Neuronal stem cell (in vitro differentiated cells): Measurements from ENCODE around the gene CNTNAP2.

Experiments
- DNase-seq: peaks from one replicate; pipeline ENCODE4 v3.0.0-alpha.2; 2013; ENCODE audit warnings: low spot score
- H2AFZ ChIP-seq: one replicate; pipeline ENCODE4 v1.6.1; 2013; ENCODE audit warnings: mild to moderate bottlenecking, low read length, inconsistent platforms
- H2AK5ac ChIP-seq: 2 replicates; pipeline ENCODE4 v1.6.1; 2013; ENCODE audit warnings: low read depth, mild to moderate bottlenecking, inconsistent platforms, low read length, moderate library complexity, mixed read lengths
- H2BK120ac ChIP-seq: 2 replicates; pipeline ENCODE4 v1.6.1; 2013; ENCODE audit warnings: low read depth, mild to moderate bottlenecking, inconsistent platforms, low read length, moderate library complexity, mixed read lengths
- H2BK12ac ChIP-seq: one replicate; pipeline ENCODE4 v1.6.1; 2013; ENCODE audit warnings: low read length, inconsistent platforms
- H2BK15ac ChIP-seq: 2 replicates; pipeline ENCODE4 v1.6.1; 2013; ENCODE audit warnings: mild to moderate bottlenecking, low read length, inconsistent platforms, mixed read lengths
- H2BK5ac ChIP-seq: one replicate; pipeline ENCODE4 v1.6.1; 2013; ENCODE audit warnings: inconsistent platforms, mild to moderate bottlenecking, low read length, moderate library complexity
- H3K14ac ChIP-seq: one replicate; pipeline ENCODE4 v1.6.1; 2013; ENCODE audit warnings: low read length, inconsistent platforms
- H3K18ac ChIP-seq: 2 replicates; pipeline ENCODE4 v1.6.1; 2013; ENCODE audit warnings: low read length, inconsistent platforms
- H3K23ac ChIP-seq: 2 replicates; pipeline ENCODE4 v1.6.1; 2013; ENCODE audit warnings: low read depth, mild to moderate bottlenecking, mixed read lengths, low read length, inconsistent platforms; ENCODE audit not compliant: poor library complexity
- H3K27ac ChIP-seq: replicated peaks from 3 replicates; pipeline ENCODE4 v1.5.1; 2013; ENCODE audit warnings: low read length, inconsistent platforms
- H3K27me3 ChIP-seq, 3 experiments: 2 replicates each; pipeline ENCODE4 v1.6.1; 2013; ENCODE audit warnings: low read length in 3 of 3, mild to moderate bottlenecking in 2 of 3, inconsistent platforms in 1 of 3, low read depth in 1 of 3, mixed read lengths in 1 of 3, moderate library complexity in 1 of 3; ENCODE audit not compliant: control insufficient read depth in 3 of 3, insufficient read depth in 3 of 3
- H3K36me3 ChIP-seq, 2 donors: replicated peaks in 1 of 2; 2 replicates each; pipeline ENCODE4 v1.6.1; 2013; ENCODE audit warnings: low read length in 2 of 2; ENCODE audit not compliant: control insufficient read depth in 2 of 2, insufficient read depth in 2 of 2
- H3K4ac ChIP-seq: 2 replicates; pipeline ENCODE4 v1.6.1; 2013; ENCODE audit warnings: inconsistent platforms, mild to moderate bottlenecking, low read length, moderate library complexity
- H3K4me1 ChIP-seq, 2 donors: 1 replicate in 1 of 2; 2 replicates in 1 of 2; pipeline ENCODE4 v1.6.1; 2013; ENCODE audit warnings: low read length in 2 of 2, low read depth in 1 of 2; ENCODE audit not compliant: control insufficient read depth in 2 of 2, insufficient read depth in 1 of 2
- H3K4me2 ChIP-seq: one replicate; pipeline ENCODE4 v1.6.1; 2013; ENCODE audit warnings: mild to moderate bottlenecking, low read length, inconsistent platforms; ENCODE audit not compliant: insufficient read depth, poor library complexity, severe bottlenecking
- H3K4me3 ChIP-seq, 2 donors: 2 replicates each; pipeline ENCODE4 v1.5.1; 2013; ENCODE audit warnings: low read length in 2 of 2, mild to moderate bottlenecking in 2 of 2, inconsistent platforms in 1 of 2, moderate library complexity in 1 of 2
- H3K79me1 ChIP-seq: one replicate; pipeline ENCODE4 v1.6.1; 2013; ENCODE audit warnings: low read depth, mild to moderate bottlenecking, inconsistent platforms, low read length, moderate library complexity
- H3K9ac ChIP-seq: one replicate; pipeline ENCODE4 v1.6.1; 2013; ENCODE audit warnings: mild to moderate bottlenecking, low read depth, low read length, inconsistent platforms; ENCODE audit not compliant: poor library complexity
- H3K9me3 ChIP-seq, 2 donors: replicated peaks in 1 of 2; 2 replicates each; pipeline versions ENCODE3 to v1.6.1; 2013; ENCODE audit warnings: low read length in 2 of 2, mild to moderate bottlenecking in 2 of 2, inconsistent platforms in 1 of 2, low read depth in 1 of 2, mixed read lengths in 1 of 2, moderate library complexity in 1 of 2; ENCODE audit not compliant: control insufficient read depth in 2 of 2, insufficient read depth in 1 of 2
- H4K8ac ChIP-seq: one replicate; pipeline ENCODE4 v1.6.1; 2013; ENCODE audit warnings: low read depth, mild to moderate bottlenecking, inconsistent platforms, low read length, moderate library complexity
- H4K91ac ChIP-seq: one replicate; pipeline ENCODE4 v1.6.1; 2013; ENCODE audit warnings: low read length, low read depth, mild to moderate bottlenecking, inconsistent platforms; ENCODE audit not compliant: poor library complexity
- WGBS, 2 donors: extraction: QIAGEN DNeasy Blood & Tissue Kit; methylation state at CpG; one replicate each; pipeline ENCODE4 v1.1.7; 2013; ENCODE audit warnings: missing lambda C conversion rate in 2 of 2, mixed read lengths in 1 of 2; ENCODE audit not compliant: insufficient read length in 2 of 2, insufficient replicate concordance in 1 of 2; ENCODE audit errors: extremely low coverage in 2 of 2; 5-methylcytosine and 5-hydroxymethylcytosine counted together

Gene CNTNAP2

GRCh38 chr7:146117576-146117975 lies 975 bp downstream of the CNTNAP2 start:
- no peak overlapping the region for H3K4me3 ChIP-seq
- WGBS, 2 donors, result no CpG with 5 or more reads among the region's 5 CpGs
- no peak overlapping the region for H2BK120ac ChIP-seq

GRCh38 chr7:146119002-146119401 lies 2.4 kb downstream of the CNTNAP2 start:
- Histone ChIP-seq H3K9ac (no peak overlapping the region), H4K91ac (no peak overlapping the region), H2BK5ac (no peak overlapping the region), H3K4me2 (no peak overlapping the region), H3K4ac (no peak overlapping the region), H2AK5ac (no peak overlapping the region), H2BK12ac (no peak overlapping the region), H2BK120ac (no peak overlapping the region), H2BK15ac (no peak overlapping the region), H3K23ac (no peak overlapping the region), H3K36me3 (no peaks in the 10 kb centered on the region), H3K4me1 (peaks cover 5 to 6% of the 10 kb centered on the region in 2 donors), H4K8ac (no peak overlapping the region), H3K79me1 (no peaks in the 10 kb centered on the region), H3K18ac (no peak overlapping the region), H3K9me3 (no peaks in the 10 kb centered on the region), H2AFZ (no peak overlapping the region), H3K14ac (no peak overlapping the region), H3K27me3 (peaks cover 0 to 12% (median 3%) of the 10 kb centered on the region in 3 experiments), H3K27ac (no peak overlapping the region), H3K4me3 (no peak overlapping the region)
- no peak for DNase-seq
- no CpG with 5 or more reads among the region's 1 CpG for WGBS, 2 donors

More at GRCh38 chr7:146117576-146117975, 975 bp downstream of the CNTNAP2 start:
- Histone ChIP-seq H3K23ac (no peak overlapping the region), H2BK12ac (no peak overlapping the region), H2BK15ac (no peak overlapping the region), H3K27me3 (peaks cover 0 to 12% (median 3%) of the 10 kb centered on the region in 3 experiments), H3K36me3 (no peaks in the 10 kb centered on the region), H3K27ac (no peak overlapping the region), H2BK5ac (no peak overlapping the region), H3K9me3 (no peaks in the 10 kb centered on the region), H3K14ac (no peak overlapping the region), H3K18ac (no peak overlapping the region), H4K91ac (no peak overlapping the region), H3K4me2 (no peak overlapping the region), H2AK5ac (no peak overlapping the region), H3K9ac (no peak overlapping the region), H3K4ac (no peak overlapping the region), H3K4me1 (peaks cover 5 to 6% of the 10 kb centered on the region in 2 donors), H4K8ac (no peak overlapping the region), H3K79me1 (no peaks in the 10 kb centered on the region), H2AFZ (no peak overlapping the region)
- DNase-seq, result no peak

GRCh38 chr7:146123715-146124114 lies 7.1 kb downstream of the CNTNAP2 start:
- no peak overlapping the region for H4K91ac ChIP-seq
- no CpG with 5 or more reads among the region's 5 CpGs for WGBS, 2 donors
- no peak for DNase-seq
- H3K23ac ChIP-seq, result no peak overlapping the region
- no peaks in the 10 kb centered on the region for H3K9me3 ChIP-seq
- no peak overlapping the region for H3K14ac ChIP-seq
- H3K79me1 ChIP-seq, result no peaks in the 10 kb centered on the region
- no peak overlapping the region for H2BK15ac ChIP-seq
- H3K9ac ChIP-seq, result no peak overlapping the region
- H3K27ac ChIP-seq, result no peak overlapping the region
- H4K8ac ChIP-seq, result no peak overlapping the region
- H2BK5ac ChIP-seq, result no peak overlapping the region
- H2AK5ac ChIP-seq, result no peak overlapping the region
- H3K18ac ChIP-seq, result no peak overlapping the region
- no peak overlapping the region for H2AFZ ChIP-seq
- H3K4me2 ChIP-seq, result no peak overlapping the region
- H3K4ac ChIP-seq, result no peak overlapping the region
- no peaks in the 10 kb centered on the region for H3K4me1 ChIP-seq
- H3K36me3 ChIP-seq, result no peaks in the 10 kb centered on the region
- no peak overlapping the region for H3K4me3 ChIP-seq
- H2BK12ac ChIP-seq, result no peak overlapping the region
- no peaks in the 10 kb centered on the region for H3K27me3 ChIP-seq
- H2BK120ac ChIP-seq, result no peak overlapping the region

- H3K9me3 ChIP-seq, result no peaks in the 10 kb centered on the region
- no peaks in the 10 kb centered on the region for H3K36me3 ChIP-seq
- H2BK120ac ChIP-seq, result no peak overlapping the region
- no peak overlapping the region for H3K18ac ChIP-seq
- DNase-seq, result no peak
- no peak overlapping the region for H3K9ac ChIP-seq
- WGBS, 2 donors, result no CpG with 5 or more reads among the region's 8 CpGs
- no peak overlapping the region for H4K91ac ChIP-seq
- H3K4me1 ChIP-seq, result no peaks in the 10 kb centered on the region
- no peak overlapping the region for H3K27ac ChIP-seq
- no peak overlapping the region for H2AK5ac ChIP-seq
- H2AFZ ChIP-seq, result no peak overlapping the region
- no peak overlapping the region for H4K8ac ChIP-seq
- H3K4me3 ChIP-seq, result no peak overlapping the region
- no peak overlapping the region for H3K23ac ChIP-seq
- no peak overlapping the region for H3K14ac ChIP-seq
- no peaks in the 10 kb centered on the region for H3K27me3 ChIP-seq
- H2BK5ac ChIP-seq, result no peak overlapping the region
- no peak overlapping the region for H3K4ac ChIP-seq
- no peak overlapping the region for H2BK15ac ChIP-seq
- H3K4me2 ChIP-seq, result no peak overlapping the region
- no peaks in the 10 kb centered on the region for H3K79me1 ChIP-seq
- no peak overlapping the region for H2BK12ac ChIP-seq
Measured at GRCh38 chr7:146126767-146127509, 10.3 kb downstream of the CNTNAP2 start.
